ENCODE measurements around the gene HLF. TPM values are rescaled to one million over a fixed set of nuclear protein-coding genes. Genes with fewer than 3 reads are reported as not detected.

The HLF gene
- total and polyA plus RNA-seq, 2 experiments from 2014 or later = 0.29 to 0.74 TPM

- H3K4me3 ChIP-seq = no peak overlapping the region
- TF ChIP-seq CTCF (IDR thresholded peaks at IDR 0.05; ENCODE audit: low read depth, low read length) = no peak
- H3K4me1 ChIP-seq (ENCODE audit: low read depth) = no peaks in the 10 kb centered on the region
- peak; percentile 21 to 93 for DNase-seq (ENCODE audit: low read depth in 1 of 2, low spot score in 1 of 2)
- no peaks in the 10 kb centered on the region for H3K36me3 ChIP-seq
- H3K27me3 ChIP-seq = no peaks in the 10 kb centered on the region
- no peaks in the 10 kb centered on the region for H3K9me3 ChIP-seq (ENCODE audit: low read depth)
- no peak overlapping the region for H3K27ac ChIP-seq
These were observed 20.9 kb downstream of the HLF start for GRCh38 chr17:55285340-55286301.

- TF ChIP-seq CTCF (IDR thresholded peaks at IDR 0.05; ENCODE audit: low read depth, low read length) = no peak
- H3K4me1 ChIP-seq (ENCODE audit: low read depth) = no peaks in the 10 kb centered on the region
- no peaks in the 10 kb centered on the region for H3K9me3 ChIP-seq (ENCODE audit: low read depth)
- no peaks in the 10 kb centered on the region for H3K27me3 ChIP-seq
- no peaks in the 10 kb centered on the region for H3K36me3 ChIP-seq
- peak in 1 of 2 donors; percentile 58 for DNase-seq (ENCODE audit: low read depth in 1 of 2, low spot score in 1 of 2)
- no peak overlapping the region for H3K27ac ChIP-seq
- H3K4me3 ChIP-seq = no peak overlapping the region
These were observed 22.2 kb downstream of the HLF start for GRCh38 chr17:55286681-55287589.

- DNase-seq (ENCODE audit: low read depth in 1 of 2, low spot score in 1 of 2) = no peak
- H3K27me3 ChIP-seq = no peaks in the 10 kb centered on the region
- no peak overlapping the region for H3K4me3 ChIP-seq
- TF ChIP-seq CTCF (IDR thresholded peaks at IDR 0.05; ENCODE audit: low read depth, low read length) = no peak
- H3K4me1 ChIP-seq (ENCODE audit: low read depth) = no peaks in the 10 kb centered on the region
- H3K27ac ChIP-seq = no peak overlapping the region
- no peaks in the 10 kb centered on the region for H3K36me3 ChIP-seq
- no peaks in the 10 kb centered on the region for H3K9me3 ChIP-seq (ENCODE audit: low read depth)
These were observed 23.8 kb downstream of the HLF start for GRCh38 chr17:55288356-55289105.

GRCh38 chr17:55289106-55289446 lies 24.3 kb downstream of the HLF start:
- Histone ChIP-seq H3K27me3 (no peaks in the 10 kb centered on the region), H3K4me3 (no peak overlapping the region), H3K36me3 (no peaks in the 10 kb centered on the region), H3K9me3 (ENCODE audit: low read depth) (no peaks in the 10 kb centered on the region), H3K27ac (no peak overlapping the region), H3K4me1 (ENCODE audit: low read depth) (no peaks in the 10 kb centered on the region)
- TF ChIP-seq CTCF (IDR thresholded peaks at IDR 0.05; ENCODE audit: low read depth, low read length) = no peak
- DNase-seq (ENCODE audit: low read depth in 1 of 2, low spot score in 1 of 2) = no peak

- no peak overlapping the region for H3K27ac ChIP-seq
- no peaks in the 10 kb centered on the region for H3K4me1 ChIP-seq (ENCODE audit: low read depth)
- TF ChIP-seq CTCF (IDR thresholded peaks at IDR 0.05; ENCODE audit: low read depth, low read length) = no peak
- no peak for DNase-seq (ENCODE audit: low read depth in 1 of 2, low spot score in 1 of 2)
- H3K36me3 ChIP-seq = no peaks in the 10 kb centered on the region
- no peaks in the 10 kb centered on the region for H3K9me3 ChIP-seq (ENCODE audit: low read depth)
- no peak overlapping the region for H3K4me3 ChIP-seq
- H3K27me3 ChIP-seq = no peaks in the 10 kb centered on the region
These were observed 25.2 kb downstream of the HLF start for GRCh38 chr17:55289978-55290377.
